HepG2 (cell line): ENCODE data around the gene SLC23A2. TPM values are rescaled to one million over a fixed set of nuclear protein-coding genes. Genes with fewer than 3 reads are reported as not detected.

Experiments
- BRCA1 ChIP-seq: sonication (generic); formaldehyde crosslinking; IDR thresholded peaks from 2 replicates; pipeline ENCODE4 v1.4.0; 2020; ENCODE audit warnings: missing genetic modification reagents
- CEBPB ChIP-seq: IDR thresholded peaks from 2 replicates; pipeline ENCODE4 v1.6.1; 2011; ENCODE audit warnings: low read depth, low read length, improper control_type of control experiment, borderline replicate concordance
- CHD2 ChIP-seq: IDR thresholded peaks from 2 replicates; pipeline ENCODE4 v1.6.1; 2011; ENCODE audit warnings: low read depth, low read length, improper control_type of control experiment
- DNMT3B ChIP-seq: conservative IDR thresholded peaks from 2 replicates; pipeline ENCODE4 v1.6.1; 2016; ENCODE audit warnings: missing biosample characterization, control low read depth
- ELF3 ChIP-seq: IDR thresholded peaks from 2 replicates; pipeline ENCODE4 v1.6.1; 2016; ENCODE audit warnings: missing genetic modification reagents, missing compliant biosample characterization
- GABPA ChIP-seq, 2 experiments: IDR thresholded peaks; 2 replicates each; pipeline ENCODE4 v1.6.1; 2011 to 2016; ENCODE audit warnings: low read depth in 2 of 2, low read length in 1 of 2, missing biosample characterization in 1 of 2, missing genetic modification characterization in 1 of 2
- GATAD1 ChIP-seq: IDR thresholded peaks from 2 replicates; pipeline ENCODE4 v1.6.1; 2016; ENCODE audit warnings: missing genetic modification reagents, missing compliant biosample characterization
- JUNB ChIP-seq: sonication (generic); formaldehyde crosslinking; IDR thresholded peaks from 2 replicates; pipeline ENCODE4 v1.8.0; 2022; ENCODE audit warnings: missing genetic modification reagents, mild to moderate bottlenecking, borderline replicate concordance
- KDM4B ChIP-seq: sonication (generic); formaldehyde crosslinking; IDR thresholded peaks from 2 replicates; pipeline ENCODE4 v1.4.0; 2020; ENCODE audit warnings: missing genetic modification reagents
- MEIS1 ChIP-seq: sonication (generic); formaldehyde crosslinking; IDR thresholded peaks from 2 replicates; pipeline ENCODE4 v1.9.0; 2021; ENCODE audit warnings: mild to moderate bottlenecking, missing genetic modification reagents, moderate library complexity, borderline replicate concordance
- PRPF4 ChIP-seq: fragments of 200-400 bp; formaldehyde crosslinking; IDR thresholded peaks from 2 replicates; pipeline ENCODE4 v1.6.1; 2016; ENCODE audit warnings: low read length, low read depth; ENCODE audit not compliant: poor library complexity, severe bottlenecking
- RFX3 ChIP-seq: IDR thresholded peaks from 2 replicates; pipeline ENCODE4 v1.6.1; 2016; ENCODE audit warnings: missing biosample characterization, missing genetic modification reagents
- SYNCRIP ChIP-seq: fragments of 200-400 bp; formaldehyde crosslinking; IDR thresholded peaks from 2 replicates; pipeline ENCODE4 v1.6.1; 2018; ENCODE audit warnings: mild to moderate bottlenecking, low read depth, low read length; ENCODE audit not compliant: insufficient read depth
- ZMYM2 ChIP-seq: sonication (generic); formaldehyde crosslinking; IDR thresholded peaks from 2 replicates; pipeline ENCODE4 v1.8.0; 2022; ENCODE audit warnings: mild to moderate bottlenecking, missing genetic modification reagents
- ZNF101 ChIP-seq: sonication (generic); formaldehyde crosslinking; IDR thresholded peaks from 2 replicates; pipeline ENCODE4 v1.4.0; 2020; ENCODE audit warnings: mild to moderate bottlenecking, low read depth, missing genetic modification reagents, borderline replicate concordance
- ZNF18 ChIP-seq: sonication (generic); formaldehyde crosslinking; IDR thresholded peaks from 2 replicates; pipeline ENCODE4 v1.8.0; 2022; ENCODE audit warnings: mild to moderate bottlenecking, missing genetic modification reagents; ENCODE audit not compliant: insufficient replicate concordance
- ZNF354B ChIP-seq: sonication (generic); formaldehyde crosslinking; IDR thresholded peaks from 2 replicates; pipeline ENCODE4 v1.8.0; 2022; ENCODE audit warnings: mild to moderate bottlenecking, missing genetic modification reagents
- ZNF607 ChIP-seq: sonication (generic); formaldehyde crosslinking; IDR thresholded peaks from 2 replicates; pipeline ENCODE4 v1.5.1; 2020; ENCODE audit warnings: missing genetic modification reagents, mild to moderate bottlenecking, borderline replicate concordance
- ZNF713 ChIP-seq: sonication (generic); formaldehyde crosslinking; IDR thresholded peaks from 2 replicates; pipeline ENCODE4 v1.4.0; 2020; ENCODE audit warnings: mild to moderate bottlenecking, missing genetic modification reagents
- polyA plus RNA-seq, 8 experiments: library from polyadenylated mRNA; depleted of rRNA in 3 of 8; stranded (reverse) in 7 of 8; unstranded in 1 of 8; fragments of >200 nt; fragmentation: Illumina TruSeq in 4 of 8; extraction: Trizol in 4 of 8; gene quantifications; 2 replicates each; pipeline versions ENCODE4 v1.2.1 to v1.2.3, GENCODE V29; 2011 to 2016; ENCODE audit warnings: low read depth in 4 of 8, missing spikeins in 1 of 8, mixed read lengths in 1 of 8; ENCODE audit not compliant: insufficient read depth in 1 of 8
- total RNA-seq, 5 experiments: library from RNA; depleted of rRNA; stranded (reverse); fragments of >200 nt; fragmentation: Illumina TruSeq; extraction: Trizol; gene quantifications; 2 replicates each; pipeline ENCODE4 v1.2.3, GENCODE V29; 2016; ENCODE audit warnings: low read depth in 1 of 5
- TF ChIP-seq, protein P1 (sequence below): sonication (generic); formaldehyde crosslinking; IDR thresholded peaks from 2 replicates; pipeline ENCODE4 v1.5.0; 2020; ENCODE audit warnings: missing genetic modification reagents
- TF ChIP-seq, protein P2 (sequence below): sonication (generic); formaldehyde crosslinking; IDR thresholded peaks from 2 replicates; pipeline ENCODE4 v1.4.0; 2020; ENCODE audit warnings: mild to moderate bottlenecking, missing genetic modification reagents, borderline replicate concordance
- TF ChIP-seq, protein P3 (sequence below): sonication (generic); formaldehyde crosslinking; IDR thresholded peaks from 2 replicates; pipeline ENCODE4 v1.4.0; 2020; ENCODE audit warnings: low read depth, mild to moderate bottlenecking, missing genetic modification reagents

Gene SLC23A2
- total and polyA plus RNA-seq, 2 of the 13 experiments (the other 11 are each of a cell fraction or from before 2014, with no cell fraction given) = 42.2 to 51.2 TPM

- TF ChIP-seq, protein P1, sequence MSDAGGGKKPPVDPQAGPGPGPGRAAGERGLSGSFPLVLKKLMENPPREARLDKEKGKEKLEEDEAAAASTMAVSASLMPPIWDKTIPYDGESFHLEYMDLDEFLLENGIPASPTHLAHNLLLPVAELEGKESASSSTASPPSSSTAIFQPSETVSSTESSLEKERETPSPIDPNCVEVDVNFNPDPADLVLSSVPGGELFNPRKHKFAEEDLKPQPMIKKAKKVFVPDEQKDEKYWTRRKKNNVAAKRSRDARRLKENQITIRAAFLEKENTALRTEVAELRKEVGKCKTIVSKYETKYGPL (CRISPR knock-in tag) = no peak
- TF ChIP-seq ZNF713 (CRISPR knock-in tag) (0 out of 2 replicates have a peak, but pooled peaks have one; percentile 62), GATAD1 (CRISPR knock-in tag) (no peak), BRCA1 (no peak), CHD2 (no peak), CEBPB (no peak), JUNB (CRISPR knock-in tag) (no peak), KDM4B (no peak), ZNF101 (CRISPR knock-in tag) (no peak), SYNCRIP (no peak), PRPF4 (no peak), ELF3 (CRISPR knock-in tag) (peak; percentile 92), GABPA (IDR thresholded peaks at IDR 0.05; ENCODE audit: low read depth, low read length) (no peak), GABPA (CRISPR knock-in tag; IDR thresholded peaks at IDR 0.05; ENCODE audit: low read depth) (peak; percentile 42; the same call in 1 of the 2 replicates), ZNF607 (CRISPR knock-in tag) (no peak), ZMYM2 (CRISPR knock-in tag) (no peak), ZNF354B (CRISPR knock-in tag) (no peak), RFX3 (CRISPR knock-in tag) (no peak), MEIS1 (CRISPR knock-in tag) (0 out of 2 replicates have a peak, but pooled peaks have one; percentile 21), DNMT3B (CRISPR knock-in tag) (no peak), ZNF18 (CRISPR knock-in tag) (no peak)
- TF ChIP-seq, protein P2, sequence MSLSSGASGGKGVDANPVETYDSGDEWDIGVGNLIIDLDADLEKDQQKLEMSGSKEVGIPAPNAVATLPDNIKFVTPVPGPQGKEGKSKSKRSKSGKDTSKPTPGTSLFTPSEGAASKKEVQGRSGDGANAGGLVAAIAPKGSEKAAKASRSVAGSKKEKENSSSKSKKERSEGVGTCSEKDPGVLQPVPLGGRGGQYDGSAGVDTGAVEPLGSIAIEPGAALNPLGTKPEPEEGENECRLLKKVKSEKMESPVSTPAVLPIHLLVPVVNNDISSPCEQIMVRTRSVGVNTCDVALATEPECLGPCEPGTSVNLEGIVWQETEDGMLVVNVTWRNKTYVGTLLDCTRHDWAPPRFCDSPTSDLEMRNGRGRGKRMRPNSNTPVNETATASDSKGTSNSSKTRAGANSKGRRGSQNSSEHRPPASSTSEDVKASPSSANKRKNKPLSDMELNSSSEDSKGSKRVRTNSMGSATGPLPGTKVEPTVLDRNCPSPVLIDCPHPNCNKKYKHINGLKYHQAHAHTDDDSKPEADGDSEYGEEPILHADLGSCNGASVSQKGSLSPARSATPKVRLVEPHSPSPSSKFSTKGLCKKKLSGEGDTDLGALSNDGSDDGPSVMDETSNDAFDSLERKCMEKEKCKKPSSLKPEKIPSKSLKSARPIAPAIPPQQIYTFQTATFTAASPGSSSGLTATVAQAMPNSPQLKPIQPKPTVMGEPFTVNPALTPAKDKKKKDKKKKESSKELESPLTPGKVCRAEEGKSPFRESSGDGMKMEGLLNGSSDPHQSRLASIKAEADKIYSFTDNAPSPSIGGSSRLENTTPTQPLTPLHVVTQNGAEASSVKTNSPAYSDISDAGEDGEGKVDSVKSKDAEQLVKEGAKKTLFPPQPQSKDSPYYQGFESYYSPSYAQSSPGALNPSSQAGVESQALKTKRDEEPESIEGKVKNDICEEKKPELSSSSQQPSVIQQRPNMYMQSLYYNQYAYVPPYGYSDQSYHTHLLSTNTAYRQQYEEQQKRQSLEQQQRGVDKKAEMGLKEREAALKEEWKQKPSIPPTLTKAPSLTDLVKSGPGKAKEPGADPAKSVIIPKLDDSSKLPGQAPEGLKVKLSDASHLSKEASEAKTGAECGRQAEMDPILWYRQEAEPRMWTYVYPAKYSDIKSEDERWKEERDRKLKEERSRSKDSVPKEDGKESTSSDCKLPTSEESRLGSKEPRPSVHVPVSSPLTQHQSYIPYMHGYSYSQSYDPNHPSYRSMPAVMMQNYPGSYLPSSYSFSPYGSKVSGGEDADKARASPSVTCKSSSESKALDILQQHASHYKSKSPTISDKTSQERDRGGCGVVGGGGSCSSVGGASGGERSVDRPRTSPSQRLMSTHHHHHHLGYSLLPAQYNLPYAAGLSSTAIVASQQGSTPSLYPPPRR = no peak
- TF ChIP-seq, protein P3, sequence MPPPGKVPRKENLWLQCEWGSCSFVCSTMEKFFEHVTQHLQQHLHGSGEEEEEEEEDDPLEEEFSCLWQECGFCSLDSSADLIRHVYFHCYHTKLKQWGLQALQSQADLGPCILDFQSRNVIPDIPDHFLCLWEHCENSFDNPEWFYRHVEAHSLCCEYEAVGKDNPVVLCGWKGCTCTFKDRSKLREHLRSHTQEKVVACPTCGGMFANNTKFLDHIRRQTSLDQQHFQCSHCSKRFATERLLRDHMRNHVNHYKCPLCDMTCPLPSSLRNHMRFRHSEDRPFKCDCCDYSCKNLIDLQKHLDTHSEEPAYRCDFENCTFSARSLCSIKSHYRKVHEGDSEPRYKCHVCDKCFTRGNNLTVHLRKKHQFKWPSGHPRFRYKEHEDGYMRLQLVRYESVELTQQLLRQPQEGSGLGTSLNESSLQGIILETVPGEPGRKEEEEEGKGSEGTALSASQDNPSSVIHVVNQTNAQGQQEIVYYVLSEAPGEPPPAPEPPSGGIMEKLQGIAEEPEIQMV (CRISPR knock-in tag) = no peak
Measured at GRCh38 chr20:4925842-4926530, 75.3 kb downstream of the SLC23A2 start (continued).
